GM10847 (cell line): ENCODE measurements around the gene CREM.

Experiments used
- POLR2A ChIP-seq: IDR thresholded peaks from 2 replicates; pipeline ENCODE4 v1.6.1; 2011; ENCODE audit not compliant: insufficient read length; ENCODE audit errors: extremely low read depth

Gene CREM

GRCh38 chr10:35129185-35129674 lies 2.6 kb downstream of the CREM start:
- TF ChIP-seq POLR2A = no peak

- TF ChIP-seq POLR2A = no peak
These were observed 4.0 kb downstream of the CREM start for GRCh38 chr10:35130663-35131062.

- TF ChIP-seq POLR2A = no peak
These were observed 6.1 kb downstream of the CREM start for GRCh38 chr10:35132727-35133126.

GRCh38 chr10:35133586-35133985 lies 6.9 kb downstream of the CREM start:
- no peak for TF ChIP-seq POLR2A

GRCh38 chr10:35135861-35136260 lies 9.2 kb downstream of the CREM start:
- no peak for TF ChIP-seq POLR2A

- no peak for TF ChIP-seq POLR2A
These were observed 9.7 kb downstream of the CREM start for GRCh38 chr10:35136263-35136815.

GRCh38 chr10:35140126-35140525 lies 13.5 kb downstream of the CREM start:
- TF ChIP-seq POLR2A = no peak

- TF ChIP-seq POLR2A = no peak
These were observed 14.1 kb downstream of the CREM start for GRCh38 chr10:35140727-35141126.

GRCh38 chr10:35150308-35150707 lies 23.7 kb downstream of the CREM start:
- TF ChIP-seq POLR2A = no peak

- TF ChIP-seq POLR2A = no peak
These were observed 26.3 kb downstream of the CREM start for GRCh38 chr10:35152992-35153391.

- TF ChIP-seq POLR2A = no peak
These were observed 27.1 kb downstream of the CREM start for GRCh38 chr10:35153716-35154115.

GRCh38 chr10:35160743-35161142 lies 34.1 kb downstream of the CREM start:
- TF ChIP-seq POLR2A = no peak

- no peak for TF ChIP-seq POLR2A
These were observed 35.3 kb downstream of the CREM start for GRCh38 chr10:35161906-35162305.

GRCh38 chr10:35165136-35165535 lies 38.5 kb downstream of the CREM start:
- no peak for TF ChIP-seq POLR2A

GRCh38 chr10:35165811-35166210 lies 39.2 kb downstream of the CREM start:
- TF ChIP-seq POLR2A = no peak

GRCh38 chr10:35166607-35167006 lies 40.0 kb downstream of the CREM start:
- no peak for TF ChIP-seq POLR2A

- no peak for TF ChIP-seq POLR2A
These were observed 40.7 kb downstream of the CREM start for GRCh38 chr10:35167342-35167741.
